DOHH2 (cell line): ENCODE data around the gene SCUBE3.

ENCODE experiments used
- H3F3A ChIP-seq: fragments of 200-600 bp; sonication (generic), shearing (Covaris generic); 2 replicates; pipeline ENCODE4 v1.6.0; 2016; ENCODE audit warnings: antibody characterized with exemption, mild to moderate bottlenecking; ENCODE audit not compliant: control insufficient read depth, insufficient read depth
- H3K27ac ChIP-seq: fragments of 200-600 bp; sonication (generic); 2 replicates; pipeline ENCODE4 v1.5.1; 2014; ENCODE audit warnings: low read depth, mild to moderate bottlenecking, low read length, moderate library complexity
- H3K27me3 ChIP-seq: fragments of 200-600 bp; sonication (generic); 2 replicates; pipeline ENCODE4 v1.6.1; 2014; ENCODE audit warnings: mild to moderate bottlenecking, low read length, mixed read lengths; ENCODE audit not compliant: control insufficient read depth
- H3K36me3 ChIP-seq: fragments of 200-600 bp; sonication (generic); 2 replicates; pipeline ENCODE4 v1.6.1; 2014; ENCODE audit warnings: mild to moderate bottlenecking, low read length, moderate library complexity, mixed read lengths; ENCODE audit not compliant: control insufficient read depth
- H3K4me1 ChIP-seq: fragments of 200-600 bp; sonication (generic); 2 replicates; pipeline ENCODE4 v1.6.1; 2014; ENCODE audit warnings: mild to moderate bottlenecking, low read length, mixed read lengths; ENCODE audit not compliant: control insufficient read depth
- H3K4me2 ChIP-seq: fragments of 200-600 bp; sonication (generic); 2 replicates; pipeline ENCODE4 v1.6.0; 2014; ENCODE audit warnings: mild to moderate bottlenecking, low read length, moderate library complexity
- H3K4me3 ChIP-seq: fragments of 200-600 bp; sonication (generic); 2 replicates; pipeline ENCODE4 v1.5.1; 2014; ENCODE audit warnings: mild to moderate bottlenecking, low read length, mixed read lengths
- H3K79me2 ChIP-seq: fragments of 200-600 bp; sonication (generic); 2 replicates; pipeline ENCODE4 v1.6.1; 2014; ENCODE audit warnings: mild to moderate bottlenecking, low read length, mixed read lengths; ENCODE audit not compliant: control insufficient read depth
- H3K9me2 ChIP-seq: fragments of 200-600 bp; sonication (generic); replicated peaks from 2 replicates; pipeline ENCODE4 v1.6.1; 2014; ENCODE audit warnings: mild to moderate bottlenecking, low read length, mixed read lengths; ENCODE audit not compliant: control insufficient read depth
- H3K9me3 ChIP-seq: fragments of 200-600 bp; sonication (generic); 2 replicates; pipeline ENCODE4 v1.6.1; 2014; ENCODE audit warnings: antibody characterized with exemption, low read length, mixed read lengths; ENCODE audit not compliant: control insufficient read depth, insufficient read depth
- H4K20me1 ChIP-seq: fragments of 200-600 bp; sonication (generic); 2 replicates; pipeline ENCODE4 v1.6.0; 2014; ENCODE audit warnings: low read depth, mild to moderate bottlenecking, antibody characterized with exemption, low read length, moderate library complexity; ENCODE audit not compliant: control insufficient read depth, insufficient read depth
- EZH2phosphoT487 ChIP-seq: fragments of 200-600 bp; sonication (generic); IDR thresholded peaks from 2 replicates; pipeline ENCODE4 v1.6.1; 2017; ENCODE audit warnings: borderline replicate concordance, mild to moderate bottlenecking, antibody characterized with exemption, low read length, moderate library complexity, mixed read lengths
- TF ChIP-seq, protein P1 (sequence below): fragments of 200-600 bp; sonication (generic); IDR thresholded peaks from one replicate; pipeline ENCODE4 v1.5.1; 2014; ENCODE audit warnings: antibody characterized with exemption, mild to moderate bottlenecking, low read depth, low read length; ENCODE audit not compliant: poor library complexity, severe bottlenecking

Gene SCUBE3

GRCh38 chr6:35213824-35214756, at the start of gene SCUBE3:
Gene SCUBE3, plus strand, starts transcription at chr6:35213956. Its CDS starts 463 bp downstream, at chr6:35214419.
- no peaks in the 10 kb centered on the region for H3K79me2 ChIP-seq
- no peak within 1 kb of the TSS for H3K4me2 ChIP-seq
- H4K20me1 ChIP-seq = no peaks in the 10 kb centered on the region; the same call in 1 of the 2 replicates
- no peaks in the 10 kb centered on the region for H3K36me3 ChIP-seq
- H3K9me2 ChIP-seq = no peaks in the 10 kb centered on the region
- no peaks in the 10 kb centered on the region for H3K4me1 ChIP-seq
- H3F3A ChIP-seq = no peaks in the 10 kb centered on the region
- H3K9me3 ChIP-seq = no peaks in the 10 kb centered on the region
- no peak for TF ChIP-seq EZH2phosphoT487
- TF ChIP-seq, protein P1, sequence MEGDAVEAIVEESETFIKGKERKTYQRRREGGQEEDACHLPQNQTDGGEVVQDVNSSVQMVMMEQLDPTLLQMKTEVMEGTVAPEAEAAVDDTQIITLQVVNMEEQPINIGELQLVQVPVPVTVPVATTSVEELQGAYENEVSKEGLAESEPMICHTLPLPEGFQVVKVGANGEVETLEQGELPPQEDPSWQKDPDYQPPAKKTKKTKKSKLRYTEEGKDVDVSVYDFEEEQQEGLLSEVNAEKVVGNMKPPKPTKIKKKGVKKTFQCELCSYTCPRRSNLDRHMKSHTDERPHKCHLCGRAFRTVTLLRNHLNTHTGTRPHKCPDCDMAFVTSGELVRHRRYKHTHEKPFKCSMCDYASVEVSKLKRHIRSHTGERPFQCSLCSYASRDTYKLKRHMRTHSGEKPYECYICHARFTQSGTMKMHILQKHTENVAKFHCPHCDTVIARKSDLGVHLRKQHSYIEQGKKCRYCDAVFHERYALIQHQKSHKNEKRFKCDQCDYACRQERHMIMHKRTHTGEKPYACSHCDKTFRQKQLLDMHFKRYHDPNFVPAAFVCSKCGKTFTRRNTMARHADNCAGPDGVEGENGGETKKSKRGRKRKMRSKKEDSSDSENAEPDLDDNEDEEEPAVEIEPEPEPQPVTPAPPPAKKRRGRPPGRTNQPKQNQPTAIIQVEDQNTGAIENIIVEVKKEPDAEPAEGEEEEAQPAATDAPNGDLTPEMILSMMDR = no peak
- H3K27ac ChIP-seq = no peak within 1 kb of the TSS
- H3K4me3 ChIP-seq = no peak within 1 kb of the TSS
- peaks cover 46% of the 10 kb centered on the region for H3K27me3 ChIP-seq

DNA sequence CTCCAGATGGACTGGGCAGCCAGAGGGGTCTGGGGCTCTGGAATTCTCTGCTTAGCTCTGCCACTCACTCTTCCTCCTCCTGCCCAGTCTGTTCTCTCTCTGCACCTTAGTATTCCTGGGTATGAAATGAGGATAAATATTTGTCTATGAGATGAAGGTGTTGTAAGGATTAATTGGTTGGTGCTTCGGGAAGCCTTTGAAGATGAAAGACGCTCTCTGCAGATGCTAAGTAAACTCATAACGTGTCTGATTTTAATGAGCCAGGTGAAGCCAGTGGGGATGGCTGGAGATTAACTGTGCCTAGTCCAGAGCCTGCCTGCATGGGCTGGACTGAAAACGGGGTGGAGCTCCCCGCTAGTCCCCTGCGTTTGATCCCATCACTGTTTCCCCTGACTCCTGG, 49.5 kb upstream of the SCUBE3 start:
- Histone ChIP-seq H3K4me1 (no peaks in the 10 kb centered on the region), H4K20me1 (no peaks in the 10 kb centered on the region), H3F3A (no peaks in the 10 kb centered on the region), H3K9me3 (no peaks in the 10 kb centered on the region), H3K4me3 (no peak overlapping the region), H3K27ac (no peak overlapping the region), H3K4me2 (no peak overlapping the region), H3K79me2 (no peaks in the 10 kb centered on the region), H3K27me3 (peaks cover 35% of the 10 kb centered on the region), H3K36me3 (no peaks in the 10 kb centered on the region), H3K9me2 (no peaks in the 10 kb centered on the region)
- no peak for TF ChIP-seq EZH2phosphoT487
- TF ChIP-seq, protein P1 = no peak

GRCh38 chr6:35164868-35165267, 48.9 kb upstream of the SCUBE3 start:
- no peaks in the 10 kb centered on the region for H3K4me1 ChIP-seq
- peaks cover 35% of the 10 kb centered on the region for H3K27me3 ChIP-seq
- peaks cover 5% of the 10 kb centered on the region; the same call in 1 of the 2 replicates for H3K9me3 ChIP-seq
- no peaks in the 10 kb centered on the region for H4K20me1 ChIP-seq
- H3K79me2 ChIP-seq = no peaks in the 10 kb centered on the region
- TF ChIP-seq EZH2phosphoT487 = no peak
- TF ChIP-seq, protein P1 = no peak
- H3K27ac ChIP-seq = no peak overlapping the region
- no peak overlapping the region for H3K4me3 ChIP-seq
- no peak overlapping the region for H3K4me2 ChIP-seq
- no peaks in the 10 kb centered on the region for H3F3A ChIP-seq
- H3K36me3 ChIP-seq = no peaks in the 10 kb centered on the region
- no peaks in the 10 kb centered on the region for H3K9me2 ChIP-seq
